Measurements from ENCODE around the gene BLMH. TPM values are rescaled to one million over a fixed set of nuclear protein-coding genes. Genes with fewer than 3 reads are reported as not detected.

BLMH gene
- total RNA-seq, 1 experiment from 2014 or later = 59.0 TPM

GRCh38 chr17:30237296-30238002, 54.3 kb downstream of the BLMH start:
- DNase-seq (ENCODE audit: low read depth, low spot score) (no peak), ATAC-seq (no peak)
- ChIA-PET POLR2A (interaction anchor here (0.6 kb wide), 2 partner anchors 13 to 120 kb away, joined by 3 to 4 read pairs; no protein-coding TSS in a partner anchor), CTCF (interaction anchor here (1.0 to 2.2 kb wide), 3 partner anchors 112 to 133 kb away, joined by 3 to 32 read pairs (median 4); no protein-coding TSS in a partner anchor)
- Histone ChIP-seq H3K4me1 (ENCODE audit: control insufficient read depth, insufficient read depth, low read length) (peaks cover 20% of the 10 kb centered on the region), H3K27me3 (ENCODE audit: control insufficient read depth, insufficient read depth, low read length) (peaks cover 17% of the 10 kb centered on the region), H3K9me3 (ENCODE audit: control insufficient read depth, insufficient read depth, low read depth, low read length) (no peaks in the 10 kb centered on the region), H3K27ac (ENCODE audit: low read length) (no peak overlapping the region), H3K36me3 (ENCODE audit: control insufficient read depth, insufficient read depth, low read length) (no peaks in the 10 kb centered on the region), H3K4me3 (ENCODE audit: low read depth in 2 of 2, low read length in 2 of 2) (no peak overlapping the region)
- intact Hi-C loops (cut with micrococcal nuclease; ENCODE audit: unreplicated experiment) (loop anchor here (5.0 kb wide), 2 partner anchors 115 to 135 kb away; no protein-coding TSS in a partner anchor), in situ Hi-C loops (cut with HindIII; ENCODE audit: low pct_unique_long_range_greater_than_20kb, low sequenced_read_pairs) (no loop called here)
- TF ChIP-seq POLR2AphosphoS5 (IDR thresholded peaks at IDR 0.05; ENCODE audit: low read depth, low read length) = no peak
- TF ChIP-seq TCF7L2 (IDR thresholded peaks at IDR 0.05; ENCODE audit: low read depth, low read length) = no peak
- no peak for TF ChIP-seq SIN3A (IDR thresholded peaks at IDR 0.05; ENCODE audit: borderline replicate concordance, insufficient read depth, low read depth, low read length)
- TF ChIP-seq, protein P1, sequence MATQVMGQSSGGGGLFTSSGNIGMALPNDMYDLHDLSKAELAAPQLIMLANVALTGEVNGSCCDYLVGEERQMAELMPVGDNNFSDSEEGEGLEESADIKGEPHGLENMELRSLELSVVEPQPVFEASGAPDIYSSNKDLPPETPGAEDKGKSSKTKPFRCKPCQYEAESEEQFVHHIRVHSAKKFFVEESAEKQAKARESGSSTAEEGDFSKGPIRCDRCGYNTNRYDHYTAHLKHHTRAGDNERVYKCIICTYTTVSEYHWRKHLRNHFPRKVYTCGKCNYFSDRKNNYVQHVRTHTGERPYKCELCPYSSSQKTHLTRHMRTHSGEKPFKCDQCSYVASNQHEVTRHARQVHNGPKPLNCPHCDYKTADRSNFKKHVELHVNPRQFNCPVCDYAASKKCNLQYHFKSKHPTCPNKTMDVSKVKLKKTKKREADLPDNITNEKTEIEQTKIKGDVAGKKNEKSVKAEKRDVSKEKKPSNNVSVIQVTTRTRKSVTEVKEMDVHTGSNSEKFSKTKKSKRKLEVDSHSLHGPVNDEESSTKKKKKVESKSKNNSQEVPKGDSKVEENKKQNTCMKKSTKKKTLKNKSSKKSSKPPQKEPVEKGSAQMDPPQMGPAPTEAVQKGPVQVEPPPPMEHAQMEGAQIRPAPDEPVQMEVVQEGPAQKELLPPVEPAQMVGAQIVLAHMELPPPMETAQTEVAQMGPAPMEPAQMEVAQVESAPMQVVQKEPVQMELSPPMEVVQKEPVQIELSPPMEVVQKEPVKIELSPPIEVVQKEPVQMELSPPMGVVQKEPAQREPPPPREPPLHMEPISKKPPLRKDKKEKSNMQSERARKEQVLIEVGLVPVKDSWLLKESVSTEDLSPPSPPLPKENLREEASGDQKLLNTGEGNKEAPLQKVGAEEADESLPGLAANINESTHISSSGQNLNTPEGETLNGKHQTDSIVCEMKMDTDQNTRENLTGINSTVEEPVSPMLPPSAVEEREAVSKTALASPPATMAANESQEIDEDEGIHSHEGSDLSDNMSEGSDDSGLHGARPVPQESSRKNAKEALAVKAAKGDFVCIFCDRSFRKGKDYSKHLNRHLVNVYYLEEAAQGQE (IDR thresholded peaks at IDR 0.05; ENCODE audit: insufficient read depth in 1 of 2, low read depth in 2 of 2, low read length in 1 of 2) = no peak
- TF ChIP-seq, protein P2, sequence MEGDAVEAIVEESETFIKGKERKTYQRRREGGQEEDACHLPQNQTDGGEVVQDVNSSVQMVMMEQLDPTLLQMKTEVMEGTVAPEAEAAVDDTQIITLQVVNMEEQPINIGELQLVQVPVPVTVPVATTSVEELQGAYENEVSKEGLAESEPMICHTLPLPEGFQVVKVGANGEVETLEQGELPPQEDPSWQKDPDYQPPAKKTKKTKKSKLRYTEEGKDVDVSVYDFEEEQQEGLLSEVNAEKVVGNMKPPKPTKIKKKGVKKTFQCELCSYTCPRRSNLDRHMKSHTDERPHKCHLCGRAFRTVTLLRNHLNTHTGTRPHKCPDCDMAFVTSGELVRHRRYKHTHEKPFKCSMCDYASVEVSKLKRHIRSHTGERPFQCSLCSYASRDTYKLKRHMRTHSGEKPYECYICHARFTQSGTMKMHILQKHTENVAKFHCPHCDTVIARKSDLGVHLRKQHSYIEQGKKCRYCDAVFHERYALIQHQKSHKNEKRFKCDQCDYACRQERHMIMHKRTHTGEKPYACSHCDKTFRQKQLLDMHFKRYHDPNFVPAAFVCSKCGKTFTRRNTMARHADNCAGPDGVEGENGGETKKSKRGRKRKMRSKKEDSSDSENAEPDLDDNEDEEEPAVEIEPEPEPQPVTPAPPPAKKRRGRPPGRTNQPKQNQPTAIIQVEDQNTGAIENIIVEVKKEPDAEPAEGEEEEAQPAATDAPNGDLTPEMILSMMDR (IDR thresholded peaks at IDR 0.05) = no peak
- no TSS peak for BruUV-seq (replicated peaks)

GRCh38 chr17:30236766-30237165, 55.0 kb downstream of the BLMH start:
- Histone ChIP-seq H3K4me1 (ENCODE audit: control insufficient read depth, insufficient read depth, low read length) (peaks cover 20% of the 10 kb centered on the region), H3K36me3 (ENCODE audit: control insufficient read depth, insufficient read depth, low read length) (no peaks in the 10 kb centered on the region), H3K27ac (ENCODE audit: low read length) (no peak overlapping the region), H3K9me3 (ENCODE audit: control insufficient read depth, insufficient read depth, low read depth, low read length) (no peaks in the 10 kb centered on the region), H3K27me3 (ENCODE audit: control insufficient read depth, insufficient read depth, low read length) (peaks cover 17% of the 10 kb centered on the region), H3K4me3 (ENCODE audit: low read depth in 2 of 2, low read length in 2 of 2) (no peak overlapping the region)
- CTCF ChIA-PET = interaction anchor here (0.5 to 2.2 kb wide), 9 partner anchors 20 to 649 kb away, joined by 3 to 32 read pairs (median 4); no protein-coding TSS in a partner anchor
- intact Hi-C loops (cut with micrococcal nuclease; ENCODE audit: unreplicated experiment) (loop anchor here (5.0 kb wide), 2 partner anchors 114 to 134 kb away; no protein-coding TSS in a partner anchor), in situ Hi-C loops (cut with HindIII; ENCODE audit: low pct_unique_long_range_greater_than_20kb, low sequenced_read_pairs) (no loop called here)
- ATAC-seq (peak; percentile 88), DNase-seq (ENCODE audit: low read depth, low spot score) (no peak)
- no peak for TF ChIP-seq SIN3A (IDR thresholded peaks at IDR 0.05; ENCODE audit: borderline replicate concordance, insufficient read depth, low read depth, low read length)
- TF ChIP-seq, protein P2 (IDR thresholded peaks at IDR 0.05) = peak; percentile 76
- POLR2A ChIA-PET = interaction anchor here (0.6 to 0.7 kb wide), 3 partner anchors 12 to 1256 kb away, joined by 3 to 9 read pairs (median 4); no protein-coding TSS in a partner anchor
- no TSS peak for BruUV-seq (replicated peaks)

Measured in Panc1 (cell line).